DOHH2 (cell line): ENCODE measurements around the gene CRB3.

Source experiments
- CTCF ChIP-seq: fragments of 200-600 bp; sonication (generic); IDR thresholded peaks from one replicate; pipeline ENCODE4 v1.5.1; 2014; ENCODE audit warnings: antibody characterized with exemption, mild to moderate bottlenecking, low read depth, low read length; ENCODE audit not compliant: poor library complexity, severe bottlenecking
- EZH2phosphoT487 ChIP-seq: fragments of 200-600 bp; sonication (generic); IDR thresholded peaks from 2 replicates; pipeline ENCODE4 v1.6.1; 2017; ENCODE audit warnings: borderline replicate concordance, mild to moderate bottlenecking, antibody characterized with exemption, low read length, moderate library complexity, mixed read lengths

- TF ChIP-seq EZH2phosphoT487 (no peak), CTCF (no peak)
These were observed 8.6 kb downstream of the CRB3 start for GRCh38 chr19:6472713-6473112.
